Measurements from ENCODE around the gene JMJD4. TPM values are rescaled to one million over a fixed set of nuclear protein-coding genes. Genes with fewer than 3 reads are reported as not detected.

Gene JMJD4
- total RNA-seq, 1 donor from 2014 or later: 30.8 TPM

- no peak for DNase-seq
These were observed 14.1 kb upstream of the JMJD4 start for GRCh38 chr1:227749225-227749624.

- DNase-seq: no peak
These were observed 13.5 kb upstream of the JMJD4 start for GRCh38 chr1:227748496-227749182.

- DNase-seq: no peak
These were observed 12.9 kb upstream of the JMJD4 start for GRCh38 chr1:227747948-227748495.

- DNase-seq: no peak
These were observed 12.3 kb upstream of the JMJD4 start for GRCh38 chr1:227747382-227747781.

- no peak for DNase-seq
These were observed 11.6 kb upstream of the JMJD4 start for GRCh38 chr1:227746676-227747075.

GRCh38 chr1:227745568-227746265, 10.6 kb upstream of the JMJD4 start:
- DNase-seq: no peak

- no peak for DNase-seq
These were observed 9.6 kb upstream of the JMJD4 start for GRCh38 chr1:227744668-227745067.

GRCh38 chr1:227742738-227743715, 7.9 kb upstream of the JMJD4 start:
- no peak for DNase-seq

GRCh38 chr1:227741166-227741870, 6.2 kb upstream of the JMJD4 start:
- no peak for DNase-seq

GRCh38 chr1:227740401-227740960, 5.4 kb upstream of the JMJD4 start:
- DNase-seq: no peak

GRCh38 chr1:227739636-227740035, 4.5 kb upstream of the JMJD4 start:
- no peak for DNase-seq

- DNase-seq: no peak
These were observed 3.7 kb upstream of the JMJD4 start for GRCh38 chr1:227738820-227739219.

GRCh38 chr1:227736814-227737432, 1.8 kb upstream of the JMJD4 start:
- no peak for DNase-seq

- DNase-seq: no peak
These were observed 610 bp upstream of the JMJD4 start for GRCh38 chr1:227735539-227736285.

GRCh38 chr1:227734546-227734855, 601 bp downstream of the JMJD4 start:
- peak; percentile 19 for DNase-seq

GRCh38 chr1:227733751-227734545, 1.2 kb downstream of the JMJD4 start:
- DNase-seq: no peak

- no peak for DNase-seq
These were observed 1.8 kb downstream of the JMJD4 start for GRCh38 chr1:227733309-227733705.

- DNase-seq: no peak
These were observed 2.4 kb downstream of the JMJD4 start for GRCh38 chr1:227732586-227733308.
